Gastrocnemius medialis (tissue), 4 donors: ENCODE measurements around the gene TNNI3K. TPM values are rescaled to one million over a fixed set of nuclear protein-coding genes. Genes with fewer than 3 reads are reported as not detected.

ENCODE experiments used
- ATAC-seq, 2 donors: fragments of 150-250 bp; one replicate each; pipeline ENCODE4 v1.9.1; 2016
- DNase-seq, 2 donors: peaks; one replicate each; pipeline ENCODE4 v3.0.0-alpha.2; 2019
- H3K27ac ChIP-seq, 4 donors: fragments of 200-600 bp; sonication (generic); 1 replicate in 1 of 4; 2 replicates in 3 of 4; pipeline ENCODE4 v1.5.1; 2016 to 2018; ENCODE audit warnings: mild to moderate bottlenecking in 2 of 4, moderate library complexity in 1 of 4
- H3K27me3 ChIP-seq, 3 donors: fragments of 200-600 bp; sonication (generic) in 2 of 3; 1 replicate in 1 of 3; 2 replicates in 2 of 3; pipeline versions ENCODE4 v1.5.1 to v1.6.0; 2016 to 2019; ENCODE audit warnings: mild to moderate bottlenecking in 1 of 3, moderate library complexity in 1 of 3
- H3K36me3 ChIP-seq, 2 donors: fragments of 200-600 bp; sonication (generic) in 1 of 2; one replicate each; pipeline ENCODE4 v1.5.1; 2017 to 2018
- H3K4me1 ChIP-seq, 2 donors: fragments of 200-600 bp; sonication (generic) in 1 of 2; one replicate each; pipeline ENCODE4 v1.5.1; 2016 to 2017; ENCODE audit warnings: mild to moderate bottlenecking in 2 of 2
- H3K4me3 ChIP-seq, 4 donors: fragments of 200-600 bp; sonication (generic) in 3 of 4; 1 replicate in 1 of 4; 2 replicates in 3 of 4; pipeline ENCODE4 v1.5.1; 2016 to 2019; ENCODE audit warnings: mild to moderate bottlenecking in 2 of 4
- H3K9me3 ChIP-seq, 3 donors: fragments of 200-600 bp; sonication (generic) in 2 of 3; 1 replicate in 1 of 3; 2 replicates in 2 of 3; pipeline ENCODE4 v1.5.1; 2016 to 2019
- POLR2A ChIP-seq, 2 donors: fragments of 450-650 bp; IDR thresholded peaks; one replicate each; pipeline ENCODE4 v1.6.1; 2017; ENCODE audit warnings: antibody characterized with exemption in 2 of 2, mild to moderate bottlenecking in 2 of 2, moderate library complexity in 2 of 2
- in situ Hi-C, 4 donors: fragments of 200-750 bp; cut with MboI; loops; one replicate each; pipeline versions ENCODE4 v1.15.0 to v1.8.0; 2017; ENCODE audit warnings: low sequenced_read_pairs in 4 of 4
- intact Hi-C: fragments of 100-400 bp; cut with DNase I; formaldehyde crosslinking; loops from one replicate; pipeline ENCODE4 v1.15.1; 2023; ENCODE audit warnings: low total_unique reads
- total RNA-seq, 4 donors: library from RNA; depleted of rRNA; stranded (reverse); fragments of >200 nt; gene quantifications; one replicate each; pipeline versions ENCODE4 v1.1.0 to v1.2.3, GENCODE V29; 2016
- TF ChIP-seq, protein P1 (sequence below), 5 experiments: fragments of 450-650 bp in 3 of 5; fragments of 200-600 bp in 2 of 5; sonication (generic) in 2 of 5; IDR thresholded peaks in 4 of 5; conservative IDR thresholded peaks in 1 of 5; 1 replicate in 4 of 5; 2 replicates in 1 of 5; pipeline ENCODE4 v1.5.1; 2016 to 2019; ENCODE audit warnings: antibody characterized with exemption in 5 of 5, mild to moderate bottlenecking in 3 of 5, moderate library complexity in 3 of 5

Gene TNNI3K
- total RNA-seq, 4 donors from 2014 or later, result 0.39 to 8.6 (median 4.0) TPM

DNA sequence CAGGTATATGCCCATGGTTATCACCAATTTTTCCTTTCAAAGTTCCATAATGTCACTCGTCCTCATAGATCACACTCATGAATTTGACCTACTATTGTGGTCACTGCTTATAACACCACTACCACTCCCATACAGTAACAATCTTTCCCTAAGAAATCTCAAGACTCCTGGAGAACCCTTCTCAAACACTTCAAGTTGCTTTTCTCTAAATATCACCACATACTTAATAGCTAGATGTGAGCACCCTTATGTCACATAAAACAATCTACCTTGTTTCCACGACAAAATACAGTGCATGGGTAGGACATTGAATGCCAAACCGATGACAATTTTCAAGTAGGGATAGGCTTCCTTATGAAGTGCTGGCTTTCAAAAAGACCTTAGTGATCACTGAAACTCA lies 172.7 kb downstream of the TNNI3K start:
- ATAC-seq (no peak), DNase-seq (no peak)
- Histone ChIP-seq H3K4me1 (no peaks in the 10 kb centered on the region), H3K4me3 (no peak overlapping the region), H3K27me3 (no peaks in the 10 kb centered on the region), H3K36me3 (no peaks in the 10 kb centered on the region), H3K27ac (no peak overlapping the region), H3K9me3 (no peaks in the 10 kb centered on the region)
- TF ChIP-seq, protein P1, sequence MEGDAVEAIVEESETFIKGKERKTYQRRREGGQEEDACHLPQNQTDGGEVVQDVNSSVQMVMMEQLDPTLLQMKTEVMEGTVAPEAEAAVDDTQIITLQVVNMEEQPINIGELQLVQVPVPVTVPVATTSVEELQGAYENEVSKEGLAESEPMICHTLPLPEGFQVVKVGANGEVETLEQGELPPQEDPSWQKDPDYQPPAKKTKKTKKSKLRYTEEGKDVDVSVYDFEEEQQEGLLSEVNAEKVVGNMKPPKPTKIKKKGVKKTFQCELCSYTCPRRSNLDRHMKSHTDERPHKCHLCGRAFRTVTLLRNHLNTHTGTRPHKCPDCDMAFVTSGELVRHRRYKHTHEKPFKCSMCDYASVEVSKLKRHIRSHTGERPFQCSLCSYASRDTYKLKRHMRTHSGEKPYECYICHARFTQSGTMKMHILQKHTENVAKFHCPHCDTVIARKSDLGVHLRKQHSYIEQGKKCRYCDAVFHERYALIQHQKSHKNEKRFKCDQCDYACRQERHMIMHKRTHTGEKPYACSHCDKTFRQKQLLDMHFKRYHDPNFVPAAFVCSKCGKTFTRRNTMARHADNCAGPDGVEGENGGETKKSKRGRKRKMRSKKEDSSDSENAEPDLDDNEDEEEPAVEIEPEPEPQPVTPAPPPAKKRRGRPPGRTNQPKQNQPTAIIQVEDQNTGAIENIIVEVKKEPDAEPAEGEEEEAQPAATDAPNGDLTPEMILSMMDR (IDR thresholded peaks at IDR 0.05 in 4 of 5, conservative IDR thresholded peaks at IDR 0.05 in 1 of 5), result no peak
- intact Hi-C loops, result no loop called here
- in situ Hi-C loops, result no loop called here

DNA sequence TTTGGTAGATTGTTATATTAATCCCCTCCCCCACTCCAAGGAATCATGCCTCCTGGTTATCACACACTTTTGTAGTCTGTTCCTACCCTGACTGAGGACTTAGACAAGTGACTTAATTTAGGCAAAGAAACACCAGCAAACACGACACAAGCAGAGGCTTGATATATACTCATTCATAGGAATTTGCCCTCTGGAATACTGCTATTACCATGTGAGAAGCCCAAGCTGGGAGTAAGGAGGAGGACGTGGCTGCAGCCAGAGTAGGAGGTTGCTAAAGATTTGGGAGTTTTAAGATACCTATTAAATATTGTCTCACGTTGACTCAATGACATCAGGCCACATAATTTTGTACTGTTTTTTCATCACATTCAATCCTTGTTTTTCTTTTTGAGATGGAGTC lies 177.1 kb downstream of the TNNI3K start:
- in situ Hi-C loops, result no loop called here
- DNase-seq (no peak), ATAC-seq (no peak)
- no peak for TF ChIP-seq POLR2A (IDR thresholded peaks at IDR 0.05)
- TF ChIP-seq, protein P1 (IDR thresholded peaks at IDR 0.05 in 4 of 5, conservative IDR thresholded peaks at IDR 0.05 in 1 of 5), result no peak
- Histone ChIP-seq H3K4me1 (no peaks in the 10 kb centered on the region), H3K4me3 (no peak overlapping the region), H3K27me3 (no peaks in the 10 kb centered on the region), H3K27ac (no peak overlapping the region), H3K9me3 (no peaks in the 10 kb centered on the region), H3K36me3 (no peaks in the 10 kb centered on the region)
- intact Hi-C loops, result no loop called here

DNA sequence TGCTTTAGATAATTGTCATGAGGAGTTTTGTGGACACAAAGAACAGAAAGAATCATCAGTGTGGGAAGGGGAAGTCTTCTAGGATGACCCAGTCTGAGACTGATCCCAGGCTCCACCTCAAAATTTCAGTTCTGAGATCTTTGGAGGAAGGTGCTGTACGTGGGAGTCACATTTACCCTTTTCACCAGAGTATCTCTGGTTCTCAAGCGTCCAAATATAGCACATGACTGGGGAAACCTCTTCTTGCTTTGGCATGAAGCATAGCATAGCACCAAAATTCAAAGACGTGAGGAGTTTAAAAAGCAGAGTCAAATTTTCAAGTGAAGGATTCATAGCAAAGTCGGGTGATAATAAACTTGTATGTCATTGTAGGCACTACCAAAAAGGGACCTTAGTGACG lies 180.7 kb downstream of the TNNI3K start:
- Histone ChIP-seq H3K4me1 (no peaks in the 10 kb centered on the region), H3K27ac (no peak overlapping the region), H3K36me3 (no peaks in the 10 kb centered on the region), H3K4me3 (no peak overlapping the region), H3K27me3 (no peaks in the 10 kb centered on the region), H3K9me3 (no peaks in the 10 kb centered on the region)
- DNase-seq (no peak), ATAC-seq (no peak)
- intact Hi-C loops (no loop called here), in situ Hi-C loops (no loop called here)
- TF ChIP-seq, protein P1 (IDR thresholded peaks at IDR 0.05 in 4 of 5, conservative IDR thresholded peaks at IDR 0.05 in 1 of 5), result no peak
- TF ChIP-seq POLR2A (IDR thresholded peaks at IDR 0.05), result no peak

DNA sequence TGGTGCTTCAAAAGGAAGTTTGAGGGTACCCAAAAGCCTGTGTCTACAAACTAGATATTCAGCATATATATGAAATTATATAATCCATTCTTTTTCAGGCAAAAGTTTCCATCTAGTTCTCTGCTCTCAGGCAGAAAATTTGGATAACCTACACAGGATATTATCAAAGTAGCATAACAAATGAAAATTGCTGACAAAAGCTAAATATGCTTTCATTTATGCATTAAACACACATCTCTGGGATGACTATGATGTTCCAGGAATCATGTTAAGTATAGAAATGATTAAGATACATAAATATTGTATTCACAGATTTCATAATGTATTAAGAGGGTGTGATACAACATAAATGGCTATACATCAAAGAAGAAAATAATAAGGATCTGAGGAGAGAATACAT lies 184.4 kb downstream of the TNNI3K start:
- TF ChIP-seq POLR2A (IDR thresholded peaks at IDR 0.05), result no peak
- TF ChIP-seq, protein P1 (IDR thresholded peaks at IDR 0.05 in 4 of 5, conservative IDR thresholded peaks at IDR 0.05 in 1 of 5), result no peak
- no peaks in the 10 kb centered on the region for H3K27me3 ChIP-seq
- H3K4me3 ChIP-seq, result no peak overlapping the region
- in situ Hi-C loops (no loop called here), intact Hi-C loops (no loop called here)
- DNase-seq (no peak), ATAC-seq (no peak)
- no peaks in the 10 kb centered on the region for H3K36me3 ChIP-seq
- H3K27ac ChIP-seq, result no peak overlapping the region
- H3K4me1 ChIP-seq, result no peaks in the 10 kb centered on the region
- H3K9me3 ChIP-seq, result no peaks in the 10 kb centered on the region

DNA sequence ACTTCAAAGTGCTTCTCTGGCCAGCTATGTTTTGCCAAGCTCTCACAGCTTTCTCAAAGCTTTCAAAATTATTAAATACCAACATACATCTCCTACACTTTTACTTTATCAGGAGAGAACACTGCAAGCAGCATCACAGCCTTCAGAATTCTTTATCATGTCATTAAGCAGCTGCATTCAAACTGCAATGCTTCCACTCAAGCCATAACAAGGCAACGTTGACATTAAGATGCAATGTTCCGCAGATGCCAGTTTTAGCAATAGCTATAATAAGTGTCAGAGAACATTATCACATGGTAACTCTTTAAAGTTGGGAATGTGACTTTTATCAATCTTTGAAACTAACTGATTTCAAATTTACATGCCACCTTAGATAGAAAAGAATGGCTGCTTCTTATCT lies 185.3 kb downstream of the TNNI3K start:
- TF ChIP-seq, protein P1 (IDR thresholded peaks at IDR 0.05 in 4 of 5, conservative IDR thresholded peaks at IDR 0.05 in 1 of 5), result no peak
- no peak for TF ChIP-seq POLR2A (IDR thresholded peaks at IDR 0.05)
- intact Hi-C loops, result no loop called here
- Histone ChIP-seq H3K27me3 (no peaks in the 10 kb centered on the region), H3K4me1 (no peaks in the 10 kb centered on the region), H3K36me3 (no peaks in the 10 kb centered on the region), H3K27ac (no peak overlapping the region), H3K9me3 (no peaks in the 10 kb centered on the region), H3K4me3 (no peak overlapping the region)
- in situ Hi-C loops, result no loop called here
- no peak for ATAC-seq
- DNase-seq, result no peak
